Measurements from ENCODE around the gene ELF2. TPM values are rescaled to one million over a fixed set of nuclear protein-coding genes. Genes with fewer than 3 reads are reported as not detected.

ELF2 gene
- total and polyA plus RNA-seq, 2 donors (not counting 3 experiments of a cell fraction or from before 2014, with no cell fraction given) = 16.4 to 35.1 TPM

GRCh38 chr4:139223682-139224317, 46.8 kb upstream of the ELF2 start:
- no TSS peak for BruUV-seq (replicated peaks)

GRCh38 chr4:139222215-139222614, 45.2 kb upstream of the ELF2 start:
- Histone ChIP-seq H2AFZ (ENCODE audit: low read depth, low read length) (no peak overlapping the region), H4K20me1 (replicated peaks; ENCODE audit: control insufficient read depth, extremely low read depth, insufficient read depth, low read length) (no peaks in the 10 kb centered on the region), H3K9me1 (replicated peaks; ENCODE audit: control insufficient read depth, extremely low read depth, insufficient read depth, low read length) (no peaks in the 10 kb centered on the region), H3K4me3 (replicated peaks in 1 of 3; ENCODE audit: insufficient read depth in 1 of 3, low read depth in 1 of 3, low read length in 3 of 3) (no peak overlapping the region), H3K27me3 (ENCODE audit: control insufficient read depth in 2 of 2, insufficient read depth in 2 of 2, low read length in 2 of 2) (no peaks in the 10 kb centered on the region), H3K79me2 (ENCODE audit: control insufficient read depth, insufficient read depth, low read length) (no peaks in the 10 kb centered on the region), H3K27ac (ENCODE audit: insufficient read depth, low read depth, low read length) (no peak overlapping the region), H3K9ac (replicated peaks; ENCODE audit: extremely low read depth, insufficient read depth, low read length) (no peak overlapping the region), H3K36me3 (ENCODE audit: control insufficient read depth in 2 of 2, extremely low read depth in 1 of 2, insufficient read depth in 2 of 2, low read length in 2 of 2) (no peaks in the 10 kb centered on the region), H3K4me1 (ENCODE audit: control insufficient read depth, extremely low read depth, insufficient read depth, low read length) (no peaks in the 10 kb centered on the region), H3K9me3 (replicated peaks; ENCODE audit: control insufficient read depth, insufficient read depth, low read length) (no peaks in the 10 kb centered on the region), H3K4me2 (ENCODE audit: insufficient read depth, low read length) (no peak overlapping the region)
- dilution Hi-C loops (cut with MboI; ENCODE audit: extremely low pct_ligation_motif_present, low sequenced_read_pairs) = no loop called here
- ChIA-PET POLR2A (no interaction called here), CTCF (no interaction called here)
- TF ChIP-seq MYC (IDR thresholded peaks at IDR 0.05; ENCODE audit: low read depth, low read length) (no peak), POLR2A (IDR thresholded peaks at IDR 0.05; ENCODE audit: low read depth, low read length) (no peak)
- intact Hi-C loops (cut with micrococcal nuclease) = no loop called here
- DNase-seq (ENCODE audit: low read depth, low spot score) (no peak), FAIRE-seq (no peak)
- no TSS peak for BruUV-seq (replicated peaks)

More at GRCh38 chr4:139223682-139224317, 46.8 kb upstream of the ELF2 start:
- Histone ChIP-seq H3K4me1 (ENCODE audit: control insufficient read depth, extremely low read depth, insufficient read depth, low read length) (no peaks in the 10 kb centered on the region), H3K27ac (ENCODE audit: insufficient read depth, low read depth, low read length) (no peak overlapping the region), H2AFZ (ENCODE audit: low read depth, low read length) (no peak overlapping the region), H3K27me3 (ENCODE audit: control insufficient read depth in 2 of 2, insufficient read depth in 2 of 2, low read length in 2 of 2) (no peaks in the 10 kb centered on the region), H4K20me1 (replicated peaks; ENCODE audit: control insufficient read depth, extremely low read depth, insufficient read depth, low read length) (no peaks in the 10 kb centered on the region), H3K79me2 (ENCODE audit: control insufficient read depth, insufficient read depth, low read length) (no peaks in the 10 kb centered on the region), H3K36me3 (ENCODE audit: control insufficient read depth in 2 of 2, extremely low read depth in 1 of 2, insufficient read depth in 2 of 2, low read length in 2 of 2) (no peaks in the 10 kb centered on the region), H3K9me3 (replicated peaks; ENCODE audit: control insufficient read depth, insufficient read depth, low read length) (no peaks in the 10 kb centered on the region), H3K9me1 (replicated peaks; ENCODE audit: control insufficient read depth, extremely low read depth, insufficient read depth, low read length) (no peaks in the 10 kb centered on the region), H3K4me2 (ENCODE audit: insufficient read depth, low read length) (no peak overlapping the region), H3K9ac (replicated peaks; ENCODE audit: extremely low read depth, insufficient read depth, low read length) (no peak overlapping the region), H3K4me3 (replicated peaks in 1 of 3; ENCODE audit: insufficient read depth in 1 of 3, low read depth in 1 of 3, low read length in 3 of 3) (no peak overlapping the region)
- CTCF ChIA-PET = interaction anchor here (0.8 to 4.9 kb wide), 5 partner anchors 9 to 193 kb away, joined by 3 to 21 read pairs (median 3); no protein-coding TSS in a partner anchor
- intact Hi-C loops (cut with micrococcal nuclease) (no loop called here), dilution Hi-C loops (cut with MboI; ENCODE audit: extremely low pct_ligation_motif_present, low sequenced_read_pairs) (no loop called here)
- FAIRE-seq (peak; percentile 72), DNase-seq (ENCODE audit: low read depth, low spot score) (peak; percentile 33)
- POLR2A ChIA-PET = no interaction called here
- TF ChIP-seq GATA2 (IDR thresholded peaks at IDR 0.05; ENCODE audit: insufficient read depth, insufficient read length, low read depth, low read length) = no peak
- TF ChIP-seq, protein P1, sequence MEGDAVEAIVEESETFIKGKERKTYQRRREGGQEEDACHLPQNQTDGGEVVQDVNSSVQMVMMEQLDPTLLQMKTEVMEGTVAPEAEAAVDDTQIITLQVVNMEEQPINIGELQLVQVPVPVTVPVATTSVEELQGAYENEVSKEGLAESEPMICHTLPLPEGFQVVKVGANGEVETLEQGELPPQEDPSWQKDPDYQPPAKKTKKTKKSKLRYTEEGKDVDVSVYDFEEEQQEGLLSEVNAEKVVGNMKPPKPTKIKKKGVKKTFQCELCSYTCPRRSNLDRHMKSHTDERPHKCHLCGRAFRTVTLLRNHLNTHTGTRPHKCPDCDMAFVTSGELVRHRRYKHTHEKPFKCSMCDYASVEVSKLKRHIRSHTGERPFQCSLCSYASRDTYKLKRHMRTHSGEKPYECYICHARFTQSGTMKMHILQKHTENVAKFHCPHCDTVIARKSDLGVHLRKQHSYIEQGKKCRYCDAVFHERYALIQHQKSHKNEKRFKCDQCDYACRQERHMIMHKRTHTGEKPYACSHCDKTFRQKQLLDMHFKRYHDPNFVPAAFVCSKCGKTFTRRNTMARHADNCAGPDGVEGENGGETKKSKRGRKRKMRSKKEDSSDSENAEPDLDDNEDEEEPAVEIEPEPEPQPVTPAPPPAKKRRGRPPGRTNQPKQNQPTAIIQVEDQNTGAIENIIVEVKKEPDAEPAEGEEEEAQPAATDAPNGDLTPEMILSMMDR (IDR thresholded peaks at IDR 0.05; ENCODE audit: extremely low read depth in 1 of 2, insufficient read depth in 1 of 2, low read depth in 1 of 2, low read length in 2 of 2) = no peak
- TF ChIP-seq POLR2A (IDR thresholded peaks at IDR 0.05; ENCODE audit: low read depth, low read length) = no peak
- no peak for TF ChIP-seq EZH2 (IDR thresholded peaks at IDR 0.05; ENCODE audit: borderline replicate concordance, low read depth, low read length, severe bottlenecking)
- TF ChIP-seq POLR2AphosphoS5 (IDR thresholded peaks at IDR 0.05; ENCODE audit: insufficient read depth, low read depth, low read length) = no peak
